ENCODE results near the gene FARP2.
A peak's percentile ranks its signal among the peaks of the same experiment; 100 is the strongest.
"Not testable (repeated sequence)": the region's sequence is repeated elsewhere in the genome, so short reads cannot be mapped to it uniquely, and the experiment has no call there.

Gene FARP2

DNA sequence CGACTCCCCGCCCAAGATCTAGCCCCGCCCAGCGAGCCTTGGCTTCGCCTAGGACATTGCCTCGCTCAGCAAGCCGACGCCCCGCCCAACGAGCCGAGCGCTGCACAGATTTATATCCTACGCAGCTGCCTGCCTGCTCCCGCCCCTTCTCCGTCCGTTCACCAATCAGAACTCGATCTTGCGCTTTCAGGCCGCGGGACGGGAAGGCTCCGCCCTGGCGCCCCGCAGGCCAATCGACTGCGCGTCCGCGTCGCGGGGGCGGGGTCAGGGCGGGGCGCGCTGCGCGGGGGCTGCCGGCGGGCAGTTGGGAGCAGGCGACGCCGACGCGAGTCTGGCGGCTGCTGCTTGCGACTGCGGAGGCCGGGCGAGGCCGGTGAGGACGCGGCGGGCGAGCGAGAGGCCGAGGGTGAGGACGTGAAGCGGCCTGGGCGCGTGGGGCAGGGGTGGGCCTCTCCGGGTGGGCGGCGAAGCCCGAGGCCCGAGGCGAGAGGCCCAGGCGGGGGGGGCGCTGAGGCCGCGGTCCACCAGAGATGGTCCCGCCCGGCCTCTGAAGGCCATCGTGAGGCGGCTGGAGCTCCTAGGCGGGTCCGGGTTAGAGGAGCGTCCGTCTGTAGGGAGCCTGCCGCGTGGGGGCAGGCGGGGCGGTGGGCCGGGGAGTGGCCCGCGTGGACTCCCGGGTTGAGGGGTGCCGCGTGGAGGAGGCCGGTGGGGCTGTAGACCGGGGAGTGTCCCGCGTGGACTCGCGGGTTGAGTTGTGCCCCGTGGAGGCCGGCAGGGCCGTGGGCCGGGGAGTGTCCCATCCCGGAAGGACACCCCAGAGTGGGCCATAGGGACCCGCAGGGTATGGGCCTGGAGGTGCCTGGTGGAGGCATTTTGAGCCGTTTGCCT, at the start of gene FARP2:
Gene FARP2 (plus strand): TSS at position 303 of the 888 bp plus-strand sequence. CDS start 16,823 bp downstream, outside the sequence.
- peak; percentile 95 to 98 for DNase-seq (ENCODE audit: low read depth in 2 of 2)

DNA sequence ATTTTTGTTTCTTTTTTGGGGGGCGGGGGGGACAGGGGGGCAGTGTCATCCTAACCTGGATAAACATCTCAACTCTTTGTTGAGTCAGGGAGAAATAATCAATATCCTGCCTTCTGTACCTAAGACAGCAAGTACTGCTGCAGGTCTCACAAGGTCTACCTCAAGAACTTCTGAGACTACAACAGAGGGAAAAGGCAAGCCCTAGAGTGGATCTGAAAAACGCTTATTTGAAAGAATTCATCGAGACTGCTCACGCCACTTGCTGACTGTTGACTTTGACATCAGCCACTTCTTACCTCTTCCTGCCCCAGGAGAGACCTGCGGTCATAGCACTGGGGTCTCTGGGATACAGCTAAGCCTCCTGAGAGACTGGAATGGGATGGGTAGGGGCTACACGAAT, 49.0 kb upstream of the FARP2 start:
- DNase-seq (ENCODE audit: low read depth in 2 of 2): no peak

GRCh38 chr2:241308267-241308666, 47.8 kb upstream of the FARP2 start:
- no peak for DNase-seq (ENCODE audit: low read depth in 2 of 2)

GRCh38 chr2:241308832-241309500, 47.1 kb upstream of the FARP2 start:
- no peak for DNase-seq (ENCODE audit: low read depth in 2 of 2)

DNA sequence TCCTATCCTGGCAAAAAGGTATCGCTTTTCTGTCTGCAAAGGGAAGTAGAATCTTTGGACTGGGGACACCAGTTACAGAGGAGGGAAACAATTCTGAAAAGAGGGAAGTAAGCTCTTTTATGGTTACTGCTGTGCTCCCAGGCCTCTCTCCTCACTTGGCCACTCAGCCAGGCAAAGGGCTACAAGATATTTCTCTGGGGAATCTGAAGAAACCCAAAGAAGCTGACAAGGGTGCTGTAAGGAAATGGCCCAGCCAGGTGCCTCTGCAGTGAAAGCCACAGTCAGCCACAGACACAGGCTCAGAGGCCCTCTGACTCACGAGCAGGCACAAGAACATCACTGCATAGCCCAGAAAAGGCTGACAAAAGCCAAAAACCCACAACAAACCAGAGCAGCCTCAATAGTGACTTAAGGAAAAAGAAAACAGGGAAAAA, 46.4 kb upstream of the FARP2 start:
- DNase-seq (ENCODE audit: low read depth in 2 of 2): peak; percentile 38 to 53

GRCh38 chr2:241310917-241311566, 45.0 kb upstream of the FARP2 start:
- DNase-seq (ENCODE audit: low read depth in 2 of 2): no peak

- no peak for DNase-seq (ENCODE audit: low read depth in 2 of 2)
Measured at GRCh38 chr2:241312082-241312481, 44.0 kb upstream of the FARP2 start.

- no peak for DNase-seq (ENCODE audit: low read depth in 2 of 2)
Measured at GRCh38 chr2:241313543-241314095, 42.5 kb upstream of the FARP2 start.

- DNase-seq (ENCODE audit: low read depth in 2 of 2): peak; percentile 5 to 6
Measured at GRCh38 chr2:241314226-241315092, 41.6 kb upstream of the FARP2 start.

DNA sequence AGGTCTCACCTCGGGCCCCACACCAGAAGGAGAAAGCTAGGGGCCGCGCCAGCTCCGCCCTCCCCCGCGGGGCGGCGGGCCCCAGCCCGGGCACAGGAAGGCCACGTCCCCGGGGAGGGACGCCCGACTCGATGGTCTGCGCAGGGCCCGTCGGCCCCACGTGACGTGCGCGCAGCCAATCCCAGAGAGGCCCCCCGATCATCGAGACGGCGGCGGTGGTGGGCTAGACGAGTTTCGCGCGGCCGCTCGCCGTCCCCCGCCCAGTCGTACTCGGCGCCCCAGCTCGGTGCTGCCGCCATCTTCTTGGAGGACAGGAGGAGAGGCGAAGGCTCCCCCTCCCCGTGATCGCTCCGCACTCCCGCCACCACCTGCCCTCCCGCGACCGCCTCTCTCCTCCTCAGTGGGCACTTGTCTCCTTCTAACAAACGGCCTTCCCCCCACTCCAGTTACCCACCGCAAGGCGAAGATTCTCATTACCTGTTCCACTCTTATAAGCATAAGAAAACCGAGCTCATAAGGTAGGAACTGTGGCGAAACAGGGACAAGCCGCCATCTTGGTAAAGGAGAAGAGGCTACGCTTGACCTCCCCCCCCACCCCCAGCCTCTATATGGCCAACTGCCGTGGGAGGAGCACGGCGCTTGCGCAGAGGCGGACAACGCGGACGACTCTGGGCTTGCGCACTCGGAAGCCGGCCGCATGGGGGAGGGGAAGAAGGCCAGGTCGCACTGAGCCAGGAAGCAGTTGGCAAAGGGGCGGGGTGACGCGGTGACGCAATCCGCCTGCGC, 40.8 kb upstream of the FARP2 start, which contains the start of gene HDLBP:
Gene HDLBP (minus strand): TSS at position 580 of the 786 bp plus-strand sequence. CDS start 48,803 bp downstream, outside the sequence.
- DNase-seq (ENCODE audit: low read depth in 2 of 2): peak; percentile 99 to 100

- peak; percentile 53 to 67 for DNase-seq (ENCODE audit: low read depth in 2 of 2)
Measured at GRCh38 chr2:241315879-241316631, 40.0 kb upstream of the FARP2 start, which contains the start of gene SEPTIN2. Gene SEPTIN2, plus strand, starts transcription at chr2:241315925. Its CDS starts 8,308 bp downstream, at chr2:241324233.

DNA sequence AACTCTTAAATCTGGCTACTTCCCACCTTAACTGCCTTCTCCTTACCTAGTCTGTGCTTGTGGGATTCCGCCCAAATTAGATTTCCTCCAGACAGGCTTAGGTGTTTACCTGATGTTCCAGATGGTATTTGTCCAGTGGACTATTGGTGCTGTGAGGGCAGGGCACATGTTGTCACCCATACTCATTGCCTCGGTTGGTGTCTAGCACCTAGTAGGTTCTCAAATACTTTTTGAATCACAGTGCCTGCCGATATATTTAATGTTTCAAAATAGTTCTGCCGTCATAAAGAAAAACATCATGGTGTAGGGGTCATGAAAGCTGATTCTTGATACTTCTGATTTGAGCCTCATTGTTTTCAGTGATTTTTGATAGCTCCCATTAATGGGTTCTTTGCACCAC, 39.3 kb upstream of the FARP2 start:
- no peak for DNase-seq (ENCODE audit: low read depth in 2 of 2)

DNA sequence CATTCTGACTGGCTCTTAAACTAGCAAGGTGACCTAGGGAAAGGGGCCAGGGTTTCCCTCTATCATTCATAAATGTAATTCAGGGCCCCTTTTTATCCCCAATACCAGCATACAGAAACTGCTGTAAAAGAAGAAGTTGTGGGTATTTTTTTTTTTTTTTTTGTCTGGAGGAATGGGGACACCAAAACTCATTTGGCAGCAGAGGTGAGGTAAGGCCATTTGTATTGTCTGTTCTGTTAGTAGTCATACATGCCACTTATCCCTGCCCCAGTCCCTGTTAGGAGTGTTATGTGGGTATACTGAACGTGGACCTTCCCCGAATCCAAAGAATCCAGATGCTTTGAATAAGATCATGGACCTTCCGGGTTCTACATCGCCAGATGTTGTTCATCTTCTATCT, 38.7 kb upstream of the FARP2 start:
- DNase-seq (ENCODE audit: low read depth in 2 of 2): no peak

GRCh38 chr2:241318830-241319229, 37.3 kb upstream of the FARP2 start:
- DNase-seq (ENCODE audit: low read depth in 2 of 2): not testable (repeated sequence)

DNA sequence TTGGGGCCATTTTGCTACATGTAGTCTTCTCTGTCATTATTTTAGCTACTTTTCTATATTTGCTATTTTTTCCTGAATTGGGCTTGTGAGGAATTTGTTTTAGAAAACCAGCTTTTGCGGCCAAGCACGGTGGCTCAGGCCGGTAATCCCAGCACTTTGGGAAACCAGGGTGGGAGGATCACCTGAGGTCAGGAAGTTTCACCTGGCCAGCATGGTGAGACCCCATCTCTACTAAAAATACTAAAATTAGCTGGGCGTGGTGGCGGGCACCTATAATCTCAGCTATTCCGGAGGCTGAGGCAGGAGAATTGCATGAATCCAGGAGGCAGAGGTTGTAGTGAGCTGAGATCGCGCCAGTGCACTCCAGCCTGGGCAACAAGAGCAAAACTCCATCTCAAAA, 35.7 kb upstream of the FARP2 start:
- DNase-seq (ENCODE audit: low read depth in 2 of 2): no peak

DNA sequence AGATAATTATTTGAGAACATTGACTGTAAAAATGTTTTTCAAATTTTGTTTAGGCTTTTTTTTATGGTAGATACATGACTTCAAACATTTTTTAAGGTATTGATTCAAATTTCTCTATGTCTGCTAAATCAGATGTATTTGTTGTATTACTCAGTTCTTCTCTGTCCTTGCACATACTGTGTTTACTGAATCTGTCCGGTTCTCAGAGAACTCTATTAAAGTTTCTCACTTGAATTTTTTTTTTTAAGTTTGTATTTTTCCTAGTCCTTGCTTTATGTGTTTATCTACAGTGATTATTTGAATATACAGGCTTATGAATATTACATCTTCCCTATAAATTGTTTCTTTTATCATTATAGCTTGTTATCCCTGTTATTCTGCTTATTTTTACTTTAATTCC, 35.1 kb upstream of the FARP2 start:
- no peak for DNase-seq (ENCODE audit: low read depth in 2 of 2)

GRCh38 chr2:241321886-241322285, 34.2 kb upstream of the FARP2 start:
- no peak for DNase-seq (ENCODE audit: low read depth in 2 of 2)

GRCh38 chr2:241323778-241324177, 32.3 kb upstream of the FARP2 start:
- no peak for DNase-seq (ENCODE audit: low read depth in 2 of 2)

DNA sequence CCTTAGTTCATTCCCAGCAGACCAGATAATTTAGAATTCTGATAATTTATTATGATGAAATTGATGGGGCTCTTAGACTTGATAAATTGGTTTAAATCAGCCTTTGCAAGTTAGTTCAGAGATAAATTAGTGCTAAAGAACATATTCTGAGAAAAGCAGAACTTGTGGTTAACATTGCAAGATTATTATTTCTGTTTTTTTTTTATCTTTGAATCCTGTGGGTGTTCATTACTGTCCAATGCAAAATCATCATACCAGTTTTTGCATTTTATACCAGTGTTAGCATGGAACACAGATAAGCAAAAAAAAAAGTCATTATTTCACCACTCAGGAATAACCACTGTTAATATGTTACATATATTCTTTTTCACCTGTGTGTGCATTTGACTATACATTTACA, 31.3 kb upstream of the FARP2 start:
- DNase-seq (ENCODE audit: low read depth in 2 of 2): no peak
